ENCODE results near the gene ALPK1. TPM values are rescaled to one million over a fixed set of nuclear protein-coding genes. Genes with fewer than 3 reads are reported as not detected.

The ALPK1 gene
- total RNA-seq, 2 donors from 2014 or later: 4.2 to 8.1 TPM

GRCh38 chr4:112329672-112330375 lies 32.7 kb downstream of the ALPK1 start:
- DNase-seq (ENCODE audit: low spot score): no peak
- no peak overlapping the region for H3K27ac ChIP-seq
- no peaks in the 10 kb centered on the region for H3K4me1 ChIP-seq
- H3K27me3 ChIP-seq: no peaks in the 10 kb centered on the region
- no peaks in the 10 kb centered on the region for H3K9me3 ChIP-seq
- no peaks in the 10 kb centered on the region for H3K36me3 ChIP-seq
- H3K4me3 ChIP-seq: no peak overlapping the region
- TF ChIP-seq, protein P1, sequence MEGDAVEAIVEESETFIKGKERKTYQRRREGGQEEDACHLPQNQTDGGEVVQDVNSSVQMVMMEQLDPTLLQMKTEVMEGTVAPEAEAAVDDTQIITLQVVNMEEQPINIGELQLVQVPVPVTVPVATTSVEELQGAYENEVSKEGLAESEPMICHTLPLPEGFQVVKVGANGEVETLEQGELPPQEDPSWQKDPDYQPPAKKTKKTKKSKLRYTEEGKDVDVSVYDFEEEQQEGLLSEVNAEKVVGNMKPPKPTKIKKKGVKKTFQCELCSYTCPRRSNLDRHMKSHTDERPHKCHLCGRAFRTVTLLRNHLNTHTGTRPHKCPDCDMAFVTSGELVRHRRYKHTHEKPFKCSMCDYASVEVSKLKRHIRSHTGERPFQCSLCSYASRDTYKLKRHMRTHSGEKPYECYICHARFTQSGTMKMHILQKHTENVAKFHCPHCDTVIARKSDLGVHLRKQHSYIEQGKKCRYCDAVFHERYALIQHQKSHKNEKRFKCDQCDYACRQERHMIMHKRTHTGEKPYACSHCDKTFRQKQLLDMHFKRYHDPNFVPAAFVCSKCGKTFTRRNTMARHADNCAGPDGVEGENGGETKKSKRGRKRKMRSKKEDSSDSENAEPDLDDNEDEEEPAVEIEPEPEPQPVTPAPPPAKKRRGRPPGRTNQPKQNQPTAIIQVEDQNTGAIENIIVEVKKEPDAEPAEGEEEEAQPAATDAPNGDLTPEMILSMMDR (IDR thresholded peaks at IDR 0.05): no peak

- no peak for DNase-seq (ENCODE audit: low spot score)
- no peaks in the 10 kb centered on the region for H3K9me3 ChIP-seq
- no peak overlapping the region for H3K4me3 ChIP-seq
- H3K4me1 ChIP-seq: no peaks in the 10 kb centered on the region
- H3K27ac ChIP-seq: no peak overlapping the region
- no peaks in the 10 kb centered on the region for H3K36me3 ChIP-seq
- TF ChIP-seq, protein P1 (IDR thresholded peaks at IDR 0.05): no peak
- H3K27me3 ChIP-seq: no peaks in the 10 kb centered on the region
These were observed 33.8 kb downstream of the ALPK1 start for GRCh38 chr4:112330921-112331320.

DNA sequence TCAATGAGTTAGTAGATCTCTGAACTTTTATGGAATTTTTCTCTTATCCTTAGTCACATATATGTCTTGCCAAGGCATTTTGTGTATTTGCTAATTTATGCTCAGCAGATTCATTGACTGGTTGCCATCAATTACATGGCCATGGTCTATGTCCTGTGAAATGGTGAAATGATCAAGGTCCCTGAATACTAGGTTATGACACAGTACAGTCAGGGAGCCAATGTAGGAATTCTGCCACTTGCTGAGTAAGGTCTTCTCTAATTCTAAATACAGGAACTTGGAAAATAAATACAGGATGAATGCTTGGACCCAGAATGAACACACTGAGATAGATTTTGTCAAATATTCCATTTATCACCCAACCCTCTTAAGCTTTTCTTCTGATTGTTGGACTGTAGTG lies 35.2 kb downstream of the ALPK1 start:
- no peak overlapping the region for H3K4me3 ChIP-seq
- H3K9me3 ChIP-seq: no peaks in the 10 kb centered on the region
- DNase-seq (ENCODE audit: low spot score): no peak
- no peaks in the 10 kb centered on the region for H3K36me3 ChIP-seq
- TF ChIP-seq, protein P1 (IDR thresholded peaks at IDR 0.05): no peak
- H3K27me3 ChIP-seq: no peaks in the 10 kb centered on the region
- no peak overlapping the region for H3K27ac ChIP-seq
- H3K4me1 ChIP-seq: no peaks in the 10 kb centered on the region

GRCh38 chr4:112340023-112340422 lies 42.9 kb downstream of the ALPK1 start:
- TF ChIP-seq, protein P1 (IDR thresholded peaks at IDR 0.05): no peak
- no peaks in the 10 kb centered on the region for H3K36me3 ChIP-seq
- no peak overlapping the region for H3K27ac ChIP-seq
- H3K9me3 ChIP-seq: no peaks in the 10 kb centered on the region
- no peaks in the 10 kb centered on the region for H3K27me3 ChIP-seq
- no peak for DNase-seq (ENCODE audit: low spot score)
- H3K4me1 ChIP-seq: no peaks in the 10 kb centered on the region
- H3K4me3 ChIP-seq: no peak overlapping the region

DNA sequence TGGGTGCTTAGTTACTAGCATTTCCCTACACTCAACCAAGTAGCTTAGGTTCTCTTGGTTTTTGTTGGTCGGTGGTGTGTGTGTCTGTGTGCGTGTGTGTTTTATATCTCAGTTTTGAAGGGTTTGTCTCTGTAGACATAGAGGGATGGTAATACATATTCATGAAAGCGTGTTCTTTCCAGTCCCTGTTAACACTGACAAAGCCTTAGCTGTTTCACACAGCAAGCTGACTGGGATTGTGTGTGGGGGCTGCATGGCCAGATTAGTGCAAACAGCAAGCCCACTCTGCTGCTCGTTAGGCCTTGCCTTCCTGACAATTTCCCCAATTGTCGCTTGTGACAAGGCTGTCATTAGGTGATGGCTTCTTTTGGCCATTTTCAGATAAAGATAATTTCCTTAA lies 43.9 kb downstream of the ALPK1 start:
- Histone ChIP-seq H3K4me1 (no peaks in the 10 kb centered on the region), H3K4me3 (no peak overlapping the region), H3K27ac (no peak overlapping the region), H3K36me3 (no peaks in the 10 kb centered on the region), H3K9me3 (no peaks in the 10 kb centered on the region), H3K27me3 (no peaks in the 10 kb centered on the region)
- TF ChIP-seq, protein P1 (IDR thresholded peaks at IDR 0.05): no peak
- DNase-seq (ENCODE audit: low spot score): no peak

Data from right atrium auricular region (tissue), 2 donors.